ENCODE results near the gene CRYGN. TPM values are rescaled to one million over a fixed set of nuclear protein-coding genes. Genes with fewer than 3 reads are reported as not detected.

CRYGN gene
- total RNA-seq, 2 donors from 2014 or later, result 0.99 TPM; not detected in 1

DNA sequence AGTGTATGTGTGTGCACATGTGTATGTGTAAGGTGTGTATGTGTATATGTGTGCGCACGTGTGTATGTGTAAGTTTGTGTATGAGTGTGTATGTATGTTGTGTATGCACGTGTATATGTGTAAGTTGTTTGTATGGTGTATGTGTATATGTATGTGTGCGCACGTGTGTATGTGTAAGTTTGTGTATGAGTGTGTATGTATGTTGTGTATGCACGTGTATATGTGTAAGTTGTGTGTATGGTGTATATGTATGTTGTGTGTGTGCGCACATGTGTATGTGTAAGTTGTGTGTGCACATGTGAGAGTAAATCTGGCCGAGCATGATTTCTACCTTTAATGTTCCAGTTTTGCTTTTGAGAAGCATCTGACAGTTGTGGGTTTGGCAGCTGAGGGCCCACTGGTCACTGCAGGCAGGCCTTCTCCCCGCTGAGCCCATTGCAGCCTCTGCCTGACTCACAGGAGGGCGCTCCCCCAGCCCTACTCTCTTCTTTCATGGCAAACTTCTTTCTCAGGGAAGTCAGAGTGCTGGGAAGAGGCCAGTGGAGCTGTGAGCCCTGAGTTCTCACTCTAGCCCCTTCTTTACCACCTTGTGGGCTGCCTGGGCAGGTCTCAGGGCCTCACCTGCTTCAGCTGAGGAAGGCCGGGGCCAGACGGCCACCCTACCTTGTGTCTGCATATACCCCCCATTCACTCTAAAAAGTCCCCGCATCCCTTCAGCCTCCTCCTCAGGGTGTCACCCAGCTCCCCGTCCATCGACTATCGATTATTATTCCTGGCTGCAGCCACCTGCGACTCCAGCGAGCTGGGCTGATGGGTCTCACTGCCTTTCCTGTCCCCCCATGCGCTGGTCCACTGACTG lies 41.3 kb downstream of the CRYGN start:
- peaks cover 20% of the 10 kb centered on the region for H3K4me1 Mint-ChIP-seq
- no peak for ATAC-seq
- no peaks in the 10 kb centered on the region for H3K27me3 Mint-ChIP-seq
- no peak for DNase-seq
- no peaks in the 10 kb centered on the region for H3K9me3 ChIP-seq (ENCODE audit: control insufficient read depth, low read length, poor library complexity, severe bottlenecking)
- H3K36me3 Mint-ChIP-seq (ENCODE audit: low read depth), result no peaks in the 10 kb centered on the region
- no peak overlapping the region for H3K27ac Mint-ChIP-seq
- H3K4me3 Mint-ChIP-seq, result no peak overlapping the region

DNA sequence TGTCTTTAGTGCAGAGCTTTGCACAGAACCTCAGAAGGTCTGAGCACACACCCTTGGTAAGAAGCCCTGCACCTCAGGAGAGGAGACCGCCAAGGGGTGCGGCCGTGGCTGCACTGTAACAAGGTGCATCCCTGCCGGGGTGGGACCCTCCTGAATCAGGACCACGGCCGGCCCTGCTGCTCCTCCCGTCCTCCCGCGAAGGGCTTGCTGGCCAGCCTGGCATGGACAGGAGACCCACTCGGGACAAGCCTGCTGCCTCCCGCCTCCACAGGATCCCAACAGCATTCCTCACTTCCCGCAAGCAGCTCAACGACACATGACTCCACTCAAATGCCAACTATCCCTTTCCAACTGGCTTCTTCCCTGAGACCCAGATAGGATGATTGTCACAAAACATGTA lies 42.9 kb downstream of the CRYGN start:
- Mint-ChIP-seq H3K4me1 (peaks cover 21% of the 10 kb centered on the region), H3K4me3 (peak overlapping the region; percentile 0), H3K27me3 (no peaks in the 10 kb centered on the region), H3K27ac (peak overlapping the region; percentile 0), H3K36me3 (ENCODE audit: low read depth) (no peaks in the 10 kb centered on the region)
- no peak for ATAC-seq
- no peak for DNase-seq
- H3K9me3 ChIP-seq (ENCODE audit: control insufficient read depth, low read length, poor library complexity, severe bottlenecking), result no peaks in the 10 kb centered on the region

DNA sequence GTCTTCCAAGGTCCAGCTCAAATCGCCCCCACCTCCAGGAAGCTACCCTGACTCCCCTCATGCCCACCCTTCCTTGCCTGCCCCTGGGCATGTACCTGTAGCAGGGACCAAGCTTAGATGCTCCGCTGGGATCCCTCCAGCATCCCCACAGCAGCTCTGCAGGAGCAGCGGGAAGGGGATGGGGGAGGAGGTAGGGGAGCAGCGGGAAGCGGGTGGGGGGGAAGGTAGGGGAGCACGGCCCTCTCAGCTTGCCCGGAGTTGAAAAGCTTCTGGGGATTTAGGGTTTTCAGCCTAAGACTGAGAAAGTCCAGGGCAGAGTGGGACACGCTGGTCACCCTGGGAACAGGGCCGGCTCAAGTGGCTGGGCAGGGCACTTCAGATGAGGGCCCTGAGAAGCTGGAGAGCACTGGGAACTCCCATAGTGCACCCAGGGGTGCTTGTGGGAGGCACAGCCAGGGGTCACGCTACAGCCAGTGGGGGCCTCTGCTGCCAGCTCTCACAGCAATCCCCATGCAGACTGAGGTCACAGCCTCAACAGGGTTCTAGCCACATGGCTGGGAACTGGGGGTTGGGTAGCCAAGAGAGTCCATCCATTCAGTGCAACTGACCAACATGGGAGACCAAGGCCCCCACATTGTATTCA lies 43.5 kb downstream of the CRYGN start:
- Mint-ChIP-seq H3K27me3 (no peaks in the 10 kb centered on the region), H3K27ac (peak overlapping the region; percentile 0), H3K36me3 (ENCODE audit: low read depth) (no peaks in the 10 kb centered on the region), H3K4me3 (no peak overlapping the region), H3K4me1 (peaks cover 21% of the 10 kb centered on the region)
- H3K9me3 ChIP-seq (ENCODE audit: control insufficient read depth, low read length, poor library complexity, severe bottlenecking), result no peaks in the 10 kb centered on the region
- ATAC-seq, result no peak
- no peak for DNase-seq

DNA sequence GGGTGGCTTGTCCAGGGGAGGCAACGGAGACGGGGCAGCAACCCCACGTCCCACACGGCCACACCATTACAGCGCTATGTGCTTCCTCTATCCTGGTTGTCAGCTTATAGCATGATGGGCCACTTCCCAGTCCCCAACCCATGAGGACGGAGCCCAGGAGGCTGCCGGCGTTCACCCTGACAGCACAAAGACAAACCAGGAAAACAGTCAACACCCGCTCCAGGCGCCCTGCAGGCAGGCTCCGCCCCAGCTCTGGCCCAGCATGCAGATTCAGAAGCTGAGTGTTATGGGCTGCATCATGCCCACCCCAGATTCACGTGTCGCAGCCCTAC lies 44.9 kb downstream of the CRYGN start:
- no peaks in the 10 kb centered on the region for H3K9me3 ChIP-seq (ENCODE audit: control insufficient read depth, low read length, poor library complexity, severe bottlenecking)
- H3K27me3 Mint-ChIP-seq, result no peaks in the 10 kb centered on the region
- peaks cover 20% of the 10 kb centered on the region for H3K4me1 Mint-ChIP-seq
- no peak for ATAC-seq
- no peak overlapping the region for H3K27ac Mint-ChIP-seq
- H3K36me3 Mint-ChIP-seq (ENCODE audit: low read depth), result no peaks in the 10 kb centered on the region
- H3K4me3 Mint-ChIP-seq, result no peak overlapping the region
- no peak for DNase-seq

DNA sequence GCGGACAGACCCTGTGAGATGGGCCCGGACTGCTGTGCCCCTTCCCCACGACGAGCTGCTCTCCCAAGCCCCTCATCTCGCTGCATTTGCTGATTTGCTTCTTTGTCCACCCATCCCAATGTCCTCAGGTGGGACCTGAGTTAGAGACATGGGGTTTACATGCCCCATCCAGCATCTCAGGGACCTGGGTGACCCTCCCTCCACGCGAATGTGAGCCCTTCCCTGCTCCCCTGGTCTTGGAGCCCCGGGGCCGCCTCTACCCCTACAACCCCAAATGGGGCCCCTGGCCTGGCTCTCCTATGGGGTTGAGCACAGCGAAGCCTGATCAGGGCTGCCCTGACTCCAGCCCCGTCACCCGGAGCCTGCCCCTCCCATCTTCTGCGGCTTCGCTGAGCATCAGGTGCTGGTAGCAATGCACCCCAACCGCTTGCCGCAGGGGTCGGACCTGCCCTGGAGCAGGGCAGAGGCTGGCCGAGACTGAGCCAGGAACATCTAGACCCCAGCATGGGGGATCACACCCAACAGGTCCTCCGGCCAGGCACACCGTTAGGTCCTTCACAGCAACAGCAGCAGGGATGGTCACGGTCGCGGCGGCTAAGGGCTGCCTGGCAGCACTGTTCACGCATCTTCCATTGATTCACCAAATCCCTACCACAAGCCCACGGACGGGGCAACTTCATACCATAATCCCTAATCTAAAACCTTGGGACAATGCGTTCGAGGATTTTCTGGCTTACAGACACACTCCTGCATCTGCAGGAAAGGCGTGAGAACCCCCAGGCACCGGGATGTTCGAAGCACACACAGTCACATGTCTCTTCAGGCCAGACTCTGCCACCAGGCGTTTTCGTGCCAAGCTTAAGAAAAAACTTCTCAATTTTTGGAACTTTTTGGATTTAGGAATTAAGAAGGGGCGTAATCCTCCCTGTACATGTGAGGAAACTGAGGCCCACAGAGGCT lies 45.6 kb downstream of the CRYGN start:
- ATAC-seq (no peak), DNase-seq (no peak)
- H3K27ac Mint-ChIP-seq, result no peak overlapping the region
- no peak overlapping the region for H3K4me3 Mint-ChIP-seq
- H3K9me3 ChIP-seq (ENCODE audit: control insufficient read depth, low read length, poor library complexity, severe bottlenecking), result no peaks in the 10 kb centered on the region
- H3K4me1 Mint-ChIP-seq, result peaks cover 20% of the 10 kb centered on the region
- no peaks in the 10 kb centered on the region for H3K36me3 Mint-ChIP-seq (ENCODE audit: low read depth)
- H3K27me3 Mint-ChIP-seq, result no peaks in the 10 kb centered on the region

DNA sequence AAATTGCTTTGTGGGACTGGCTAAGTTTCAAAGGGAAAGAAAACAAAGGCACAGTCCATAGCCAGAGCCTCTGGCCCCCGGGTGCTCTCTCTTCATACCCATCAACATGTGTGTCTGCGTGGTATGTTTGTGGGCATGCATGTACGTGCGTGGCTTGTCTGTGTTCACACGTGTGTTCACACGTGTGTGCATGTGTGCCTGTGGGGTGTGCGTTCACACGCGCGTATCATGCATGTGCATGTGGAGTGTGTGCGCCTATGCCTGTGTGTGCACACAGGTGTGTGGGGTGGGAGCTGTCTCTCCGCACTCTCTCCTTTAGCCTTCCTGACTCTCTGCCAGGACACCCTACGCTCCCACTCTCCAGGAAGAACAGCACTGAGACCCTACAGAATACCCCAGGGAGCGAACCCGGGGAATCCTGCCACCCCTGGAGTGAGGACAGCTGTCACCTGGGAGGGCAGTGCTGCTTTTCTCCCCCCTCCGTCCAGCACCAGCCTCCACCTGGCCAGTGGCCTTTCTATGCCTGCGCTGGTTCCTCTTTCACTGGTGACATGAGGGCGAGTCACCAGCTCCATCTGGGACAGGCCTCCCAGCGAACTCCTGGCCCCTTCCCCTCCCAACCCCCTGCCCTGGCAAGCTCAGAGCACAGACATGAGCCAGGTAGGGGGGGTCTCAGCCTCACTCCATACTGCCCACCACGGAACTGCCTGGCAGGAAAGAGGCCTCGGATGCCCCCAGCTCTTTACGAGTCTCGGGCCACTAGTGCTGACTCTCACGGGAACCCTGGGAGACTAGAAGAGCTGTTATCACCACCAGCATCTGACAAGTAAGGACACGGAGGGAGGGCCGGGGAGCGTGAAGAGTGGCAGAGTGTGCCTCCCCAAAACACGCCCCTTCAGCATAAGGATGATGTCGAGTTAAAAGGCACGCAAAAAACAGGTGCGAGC lies 46.6 kb downstream of the CRYGN start:
- H3K27ac Mint-ChIP-seq, result no peak overlapping the region
- DNase-seq, result no peak
- no peak overlapping the region for H3K4me3 Mint-ChIP-seq
- no peaks in the 10 kb centered on the region for H3K9me3 ChIP-seq (ENCODE audit: control insufficient read depth, low read length, poor library complexity, severe bottlenecking)
- H3K27me3 Mint-ChIP-seq, result no peaks in the 10 kb centered on the region
- H3K4me1 Mint-ChIP-seq, result peaks cover 17% of the 10 kb centered on the region
- no peaks in the 10 kb centered on the region for H3K36me3 Mint-ChIP-seq (ENCODE audit: low read depth)
- ATAC-seq, result no peak

DNA sequence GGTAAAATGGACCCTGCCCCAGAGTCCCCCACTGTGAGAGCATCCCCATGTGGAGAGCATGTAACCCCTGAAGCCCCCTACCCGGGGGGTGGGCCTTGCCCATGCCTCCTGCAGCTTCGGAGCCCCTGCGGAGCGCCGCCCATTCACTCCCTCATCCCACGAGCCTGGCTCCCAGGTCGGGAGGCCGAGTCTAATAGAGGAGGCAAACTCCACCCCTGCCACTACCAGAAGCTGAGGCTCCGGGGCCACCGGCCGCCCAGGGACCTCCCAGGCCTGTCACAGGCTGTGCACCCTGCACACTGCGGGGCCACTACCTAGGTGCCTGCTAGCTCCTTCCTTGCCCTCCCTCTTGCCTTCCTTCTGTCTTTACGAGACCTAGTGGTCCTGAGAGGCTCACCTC lies 47.5 kb downstream of the CRYGN start:
- Mint-ChIP-seq H3K27ac (no peak overlapping the region), H3K36me3 (ENCODE audit: low read depth) (no peaks in the 10 kb centered on the region), H3K4me1 (peaks cover 12% of the 10 kb centered on the region), H3K4me3 (no peak overlapping the region), H3K27me3 (no peaks in the 10 kb centered on the region)
- DNase-seq, result no peak
- ATAC-seq, result no peak
- no peaks in the 10 kb centered on the region for H3K9me3 ChIP-seq (ENCODE audit: control insufficient read depth, low read length, poor library complexity, severe bottlenecking)

DNA sequence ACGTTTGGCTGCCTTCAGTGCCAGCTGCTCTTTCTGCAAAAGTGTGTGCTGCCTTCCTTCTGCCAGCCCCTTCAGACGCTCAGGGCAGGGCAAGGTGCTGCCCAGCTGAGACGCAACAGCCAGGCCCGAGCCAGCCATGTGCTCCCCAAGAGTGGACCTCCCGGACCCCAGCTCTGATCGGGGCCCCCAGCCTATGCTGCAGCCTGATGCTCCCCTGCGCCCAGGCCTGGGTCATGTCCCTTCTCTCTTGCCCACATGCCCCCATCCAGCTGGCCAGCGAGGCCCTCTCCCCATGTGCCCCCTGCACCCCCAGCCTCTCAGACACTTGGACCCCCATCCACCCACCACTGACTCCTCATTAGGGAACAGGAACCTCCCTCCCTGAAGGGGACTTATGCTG lies 47.9 kb downstream of the CRYGN start:
- no peak overlapping the region for H3K4me3 Mint-ChIP-seq

DNA sequence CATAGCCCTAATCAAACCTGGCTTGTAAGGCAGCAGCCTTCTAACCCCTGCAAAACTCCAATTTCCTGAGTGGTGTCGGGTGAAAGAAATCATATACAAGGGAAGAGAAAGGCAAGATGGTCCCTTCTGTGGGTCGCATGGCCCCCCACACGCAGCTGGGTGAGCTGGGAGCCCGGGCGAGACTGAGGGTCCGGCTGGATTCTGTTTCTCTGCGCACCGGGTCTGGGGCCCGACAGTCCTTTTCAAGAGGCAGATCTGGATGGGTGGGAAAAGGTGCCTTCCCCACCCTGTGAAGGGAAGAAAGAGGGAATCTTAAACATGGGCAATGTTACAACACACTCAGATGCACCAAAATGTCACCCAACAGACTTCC lies 48.6 kb downstream of the CRYGN start:
- no peak overlapping the region for H3K4me3 Mint-ChIP-seq
- H3K27me3 Mint-ChIP-seq, result no peaks in the 10 kb centered on the region
- no peaks in the 10 kb centered on the region for H3K36me3 Mint-ChIP-seq (ENCODE audit: low read depth)
- DNase-seq, result no peak
- H3K4me1 Mint-ChIP-seq, result peaks cover 12% of the 10 kb centered on the region
- ATAC-seq, result no peak
- H3K9me3 ChIP-seq (ENCODE audit: control insufficient read depth, low read length, poor library complexity, severe bottlenecking), result no peaks in the 10 kb centered on the region
- H3K27ac Mint-ChIP-seq, result peak overlapping the region; percentile 8

More for the DNA sequence above, 47.9 kb downstream of the CRYGN start:
- ATAC-seq (no peak), DNase-seq (no peak)
- H3K4me1 Mint-ChIP-seq, result peaks cover 12% of the 10 kb centered on the region
- H3K27ac Mint-ChIP-seq, result no peak overlapping the region
- no peaks in the 10 kb centered on the region for H3K27me3 Mint-ChIP-seq
- H3K36me3 Mint-ChIP-seq (ENCODE audit: low read depth), result no peaks in the 10 kb centered on the region
- H3K9me3 ChIP-seq (ENCODE audit: control insufficient read depth, low read length, poor library complexity, severe bottlenecking), result no peaks in the 10 kb centered on the region

DNA sequence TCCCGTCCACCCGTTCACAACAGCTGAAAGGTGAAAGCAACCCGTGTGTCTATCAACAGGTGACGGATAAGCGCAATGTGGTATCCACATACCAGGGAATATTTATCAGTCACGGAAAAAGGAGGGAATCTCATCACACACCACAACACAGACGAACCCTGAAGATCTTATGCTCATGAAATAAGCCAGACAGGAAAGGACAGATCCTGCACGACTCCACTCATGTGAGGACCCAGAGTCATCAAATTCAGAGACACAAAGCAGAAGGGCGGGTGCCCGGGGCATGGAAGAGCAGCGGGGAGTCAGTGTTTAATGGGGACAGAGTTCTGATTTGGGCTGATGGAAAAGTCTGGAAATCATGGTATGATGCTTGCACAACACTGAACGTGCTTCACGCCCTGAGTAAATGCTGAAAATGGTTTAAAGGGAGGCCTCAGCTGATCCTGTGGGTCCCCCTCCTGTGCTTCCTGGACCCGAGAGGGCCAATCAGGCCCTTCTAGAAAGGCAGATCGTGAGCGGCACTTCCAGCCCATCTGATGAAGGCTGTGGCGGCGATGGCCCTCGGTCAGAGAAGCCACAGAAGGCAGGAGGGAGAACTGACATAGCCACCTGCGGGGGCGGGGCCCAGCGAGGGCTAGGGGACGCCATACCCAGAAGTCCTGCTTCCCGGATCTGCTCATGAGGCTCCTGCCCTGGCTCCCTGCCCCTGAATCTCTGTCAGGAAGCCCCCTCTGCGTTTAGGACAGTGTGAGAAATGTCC lies 49.2 kb downstream of the CRYGN start:
- peaks cover 12% of the 10 kb centered on the region for H3K4me1 Mint-ChIP-seq
- H3K27me3 Mint-ChIP-seq, result no peaks in the 10 kb centered on the region
- no peak for DNase-seq
- no peak for ATAC-seq
- H3K9me3 ChIP-seq (ENCODE audit: control insufficient read depth, low read length, poor library complexity, severe bottlenecking), result no peaks in the 10 kb centered on the region
- peak overlapping the region; percentile 8 for H3K27ac Mint-ChIP-seq
- no peak overlapping the region for H3K4me3 Mint-ChIP-seq
- no peaks in the 10 kb centered on the region for H3K36me3 Mint-ChIP-seq (ENCODE audit: low read depth)

DNA sequence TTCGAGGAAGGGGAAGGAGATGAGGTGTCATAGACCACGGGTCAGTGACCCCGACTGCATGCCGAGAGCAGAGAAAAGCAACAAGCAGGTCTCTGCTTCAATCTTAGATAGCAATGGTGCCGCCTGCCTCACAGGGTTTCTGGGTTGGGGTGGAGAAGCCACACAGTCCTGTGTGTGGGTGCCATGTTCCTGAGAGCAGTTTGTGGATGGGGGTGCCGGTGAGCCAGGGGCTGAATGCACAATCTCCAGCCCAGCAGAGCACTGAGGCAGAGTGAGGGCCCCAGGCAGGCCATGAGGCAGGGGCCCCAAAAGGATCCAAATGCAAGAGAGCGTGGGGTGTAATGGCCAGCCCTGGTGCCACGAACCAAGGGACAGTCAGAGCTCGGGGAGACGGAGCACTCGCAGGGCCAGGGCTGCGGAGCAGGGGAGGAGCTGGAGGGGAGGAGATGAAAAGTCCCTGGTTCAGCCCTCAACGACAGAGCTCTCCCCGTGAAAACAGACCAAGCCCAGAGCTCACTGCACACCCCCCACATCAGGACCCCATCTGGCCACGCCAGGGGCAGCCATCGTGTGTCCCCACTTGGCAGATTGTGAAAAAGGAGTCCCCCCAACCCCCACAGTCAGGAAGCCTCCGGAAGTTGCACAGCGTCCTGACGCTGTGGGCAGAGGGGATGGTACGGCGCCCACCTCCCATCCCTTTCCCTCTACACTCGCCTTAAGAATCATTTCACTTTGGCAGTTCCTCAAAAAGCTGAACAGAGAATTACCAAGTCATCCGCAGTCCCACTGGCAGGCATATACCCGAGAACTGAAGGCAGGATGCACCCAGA lies 50.0 kb downstream of the CRYGN start:
- H3K27ac Mint-ChIP-seq, result peak overlapping the region; percentile 8
- H3K9me3 ChIP-seq (ENCODE audit: control insufficient read depth, low read length, poor library complexity, severe bottlenecking), result no peaks in the 10 kb centered on the region
- no peaks in the 10 kb centered on the region for H3K36me3 Mint-ChIP-seq (ENCODE audit: low read depth)
- no peak for DNase-seq
- no peaks in the 10 kb centered on the region for H3K27me3 Mint-ChIP-seq
- H3K4me3 Mint-ChIP-seq, result no peak overlapping the region
- no peak for ATAC-seq
- peaks cover 12% of the 10 kb centered on the region for H3K4me1 Mint-ChIP-seq
